AG04450 (cell line): ENCODE data around the gene MFSD2B. TPM values are rescaled to one million over a fixed set of nuclear protein-coding genes. Genes with fewer than 3 reads are reported as not detected.

ENCODE experiments used
- CTCF ChIA-PET: fragments of 300-600, 350-600 bp; formaldehyde crosslinking; extraction: SDS; loops from one replicate; lab custom pipeline; 2022; ENCODE audit warnings: antibody characterized with exemption, inconsistent platforms; lab: Charles Lee
- POLR2A ChIA-PET: fragments of 350-600 bp; formaldehyde crosslinking; extraction: SDS; loops from one replicate; lab custom pipeline; 2021; ENCODE audit warnings: antibody characterized with exemption, inconsistent platforms; lab: Yijun Ruan, JAX
- DNase-seq: peaks from one replicate; pipeline ENCODE4 v3.0.0-alpha.2; 2011; ENCODE audit warnings: low read depth, low spot score
- H3K27ac ChIP-seq: one replicate; pipeline ENCODE4 v1.5.1; 2012; ENCODE audit warnings: low read depth, low read length, control low read depth
- H3K27me3 ChIP-seq: one replicate; pipeline ENCODE4 v1.6.0; 2012; ENCODE audit warnings: low read length; ENCODE audit not compliant: control insufficient read depth, insufficient read depth
- H3K4me3 ChIP-seq: 2 replicates; pipeline ENCODE4 v1.5.1; 2011; ENCODE audit warnings: mild to moderate bottlenecking, low read depth, low read length, control low read depth
- H3K9me3 ChIP-seq: 2 replicates; pipeline ENCODE4 v1.5.1; 2012; ENCODE audit warnings: low read length; ENCODE audit not compliant: control insufficient read depth, insufficient read depth
- polyA plus RNA-seq: library from polyadenylated mRNA; depleted of rRNA; stranded (reverse); fragments of >200 nt; gene quantifications from 2 replicates; pipeline ENCODE4 v1.2.3, GENCODE V29; 2011
- TF ChIP-seq, protein P1 (sequence below): IDR thresholded peaks from 2 replicates; pipeline ENCODE4 v1.5.1; 2011; ENCODE audit warnings: low read depth, low read length, control low read depth, inconsistent platforms

The MFSD2B gene
- polyA plus RNA-seq, 1 experiment: 0.05 TPM

DNA sequence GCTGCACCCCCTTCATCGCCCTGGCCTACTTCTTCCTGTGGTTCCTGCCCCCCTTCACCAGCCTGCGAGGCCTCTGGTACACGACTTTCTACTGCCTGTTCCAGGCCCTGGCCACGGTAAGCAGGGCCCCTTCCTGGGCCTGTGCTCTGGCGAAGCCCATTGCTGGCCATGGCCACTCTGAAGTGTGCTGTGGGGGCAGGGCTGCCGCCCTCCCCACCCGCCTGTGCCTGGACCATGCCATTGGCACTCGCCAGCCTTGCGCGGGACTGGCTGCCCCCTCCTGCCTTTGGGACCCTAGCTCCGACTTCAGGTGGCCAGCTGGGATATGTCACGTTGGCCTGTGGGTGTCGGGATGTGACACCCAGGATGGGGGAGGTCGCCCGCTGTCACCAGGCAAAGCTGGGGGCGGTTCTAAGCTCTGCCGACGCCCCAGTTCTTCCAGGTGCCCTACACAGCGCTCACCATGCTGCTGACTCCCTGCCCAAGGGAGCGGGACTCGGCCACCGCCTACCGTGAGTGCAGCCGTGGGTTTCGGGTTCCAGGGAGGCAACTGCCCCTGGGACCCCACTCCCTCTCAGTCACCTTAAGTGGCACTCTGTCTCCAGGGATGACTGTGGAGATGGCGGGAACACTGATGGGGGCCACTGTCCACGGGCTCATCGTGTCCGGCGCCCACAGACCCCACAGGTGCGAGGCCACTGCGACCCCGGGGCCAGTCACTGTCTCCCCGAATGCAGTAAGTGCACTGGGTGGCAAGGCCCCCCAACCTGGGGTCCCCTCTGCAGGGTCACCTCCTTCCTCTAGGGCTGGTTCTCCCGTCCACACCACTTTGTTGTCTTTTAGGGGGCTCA, 7.2 kb downstream of the MFSD2B start:
- Histone ChIP-seq H3K9me3 (no peaks in the 10 kb centered on the region; the same call in 1 of the 2 replicates), H3K4me3 (no peak overlapping the region), H3K27me3 (no peaks in the 10 kb centered on the region), H3K27ac (no peak overlapping the region)
- ChIA-PET POLR2A (interaction anchor here (0.6 to 2.0 kb wide), 2 partner anchors 30 to 77 kb away, joined by 7 to 9 read pairs; partner anchors contain the start of gene WDCP), CTCF (no interaction called here)
- no peak for DNase-seq
- TF ChIP-seq, protein P1, sequence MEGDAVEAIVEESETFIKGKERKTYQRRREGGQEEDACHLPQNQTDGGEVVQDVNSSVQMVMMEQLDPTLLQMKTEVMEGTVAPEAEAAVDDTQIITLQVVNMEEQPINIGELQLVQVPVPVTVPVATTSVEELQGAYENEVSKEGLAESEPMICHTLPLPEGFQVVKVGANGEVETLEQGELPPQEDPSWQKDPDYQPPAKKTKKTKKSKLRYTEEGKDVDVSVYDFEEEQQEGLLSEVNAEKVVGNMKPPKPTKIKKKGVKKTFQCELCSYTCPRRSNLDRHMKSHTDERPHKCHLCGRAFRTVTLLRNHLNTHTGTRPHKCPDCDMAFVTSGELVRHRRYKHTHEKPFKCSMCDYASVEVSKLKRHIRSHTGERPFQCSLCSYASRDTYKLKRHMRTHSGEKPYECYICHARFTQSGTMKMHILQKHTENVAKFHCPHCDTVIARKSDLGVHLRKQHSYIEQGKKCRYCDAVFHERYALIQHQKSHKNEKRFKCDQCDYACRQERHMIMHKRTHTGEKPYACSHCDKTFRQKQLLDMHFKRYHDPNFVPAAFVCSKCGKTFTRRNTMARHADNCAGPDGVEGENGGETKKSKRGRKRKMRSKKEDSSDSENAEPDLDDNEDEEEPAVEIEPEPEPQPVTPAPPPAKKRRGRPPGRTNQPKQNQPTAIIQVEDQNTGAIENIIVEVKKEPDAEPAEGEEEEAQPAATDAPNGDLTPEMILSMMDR: no peak

GRCh38 chr2:24017711-24018110, 7.8 kb downstream of the MFSD2B start:
- H3K4me3 ChIP-seq: no peak overlapping the region
- H3K27me3 ChIP-seq: no peaks in the 10 kb centered on the region
- no peaks in the 10 kb centered on the region; the same call in 1 of the 2 replicates for H3K9me3 ChIP-seq
- ChIA-PET CTCF (no interaction called here), POLR2A (no interaction called here)
- H3K27ac ChIP-seq: no peak overlapping the region
- DNase-seq: no peak
- TF ChIP-seq, protein P1: no peak

GRCh38 chr2:24018241-24018640, 8.4 kb downstream of the MFSD2B start:
- H3K27me3 ChIP-seq: no peaks in the 10 kb centered on the region
- H3K27ac ChIP-seq: no peak overlapping the region
- H3K4me3 ChIP-seq: no peak overlapping the region
- no peak for DNase-seq
- TF ChIP-seq, protein P1: no peak
- CTCF ChIA-PET: no interaction called here
- POLR2A ChIA-PET: no interaction called here
- no peaks in the 10 kb centered on the region; the same call in 1 of the 2 replicates for H3K9me3 ChIP-seq

GRCh38 chr2:24019729-24020128, 9.8 kb downstream of the MFSD2B start:
- Histone ChIP-seq H3K9me3 (no peaks in the 10 kb centered on the region; the same call in 1 of the 2 replicates), H3K27me3 (no peaks in the 10 kb centered on the region), H3K27ac (no peak overlapping the region), H3K4me3 (no peak overlapping the region)
- CTCF ChIA-PET: no interaction called here
- TF ChIP-seq, protein P1: no peak
- POLR2A ChIA-PET: interaction anchor here (0.5 kb wide), 1 partner anchor 26 kb away, joined by 3 read pairs; no protein-coding TSS in a partner anchor
- DNase-seq: no peak

GRCh38 chr2:24020244-24020643, 10.4 kb downstream of the MFSD2B start:
- TF ChIP-seq, protein P1: no peak
- ChIA-PET CTCF (no interaction called here), POLR2A (interaction anchor here (0.5 kb wide), 1 partner anchor 26 kb away, joined by 3 read pairs; no protein-coding TSS in a partner anchor)
- no peaks in the 10 kb centered on the region; the same call in 1 of the 2 replicates for H3K9me3 ChIP-seq
- no peak overlapping the region for H3K4me3 ChIP-seq
- no peak overlapping the region for H3K27ac ChIP-seq
- no peaks in the 10 kb centered on the region for H3K27me3 ChIP-seq
- DNase-seq: no peak
